Measurements from ENCODE around the gene ATG13.

The ATG13 gene

DNA sequence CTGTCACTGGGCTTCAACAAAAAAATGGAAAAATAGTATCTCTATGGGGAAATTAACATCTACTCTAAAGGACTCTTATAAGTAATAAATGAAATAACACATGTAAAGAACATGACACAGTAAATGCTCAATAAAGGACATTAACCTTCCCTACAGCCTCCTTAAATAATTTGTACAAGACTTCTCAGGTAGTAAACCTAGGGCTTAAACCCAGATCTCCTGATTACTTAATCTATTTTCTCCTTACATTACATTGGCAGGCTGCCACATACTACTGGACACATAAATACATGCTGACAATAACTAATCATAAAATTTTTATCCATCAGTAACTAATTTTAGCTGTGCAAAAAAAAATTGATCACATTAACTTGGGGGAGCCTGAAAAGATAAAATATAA is 28.4 kb upstream of the ATG13 start:
- TF ChIP-seq, protein P1, sequence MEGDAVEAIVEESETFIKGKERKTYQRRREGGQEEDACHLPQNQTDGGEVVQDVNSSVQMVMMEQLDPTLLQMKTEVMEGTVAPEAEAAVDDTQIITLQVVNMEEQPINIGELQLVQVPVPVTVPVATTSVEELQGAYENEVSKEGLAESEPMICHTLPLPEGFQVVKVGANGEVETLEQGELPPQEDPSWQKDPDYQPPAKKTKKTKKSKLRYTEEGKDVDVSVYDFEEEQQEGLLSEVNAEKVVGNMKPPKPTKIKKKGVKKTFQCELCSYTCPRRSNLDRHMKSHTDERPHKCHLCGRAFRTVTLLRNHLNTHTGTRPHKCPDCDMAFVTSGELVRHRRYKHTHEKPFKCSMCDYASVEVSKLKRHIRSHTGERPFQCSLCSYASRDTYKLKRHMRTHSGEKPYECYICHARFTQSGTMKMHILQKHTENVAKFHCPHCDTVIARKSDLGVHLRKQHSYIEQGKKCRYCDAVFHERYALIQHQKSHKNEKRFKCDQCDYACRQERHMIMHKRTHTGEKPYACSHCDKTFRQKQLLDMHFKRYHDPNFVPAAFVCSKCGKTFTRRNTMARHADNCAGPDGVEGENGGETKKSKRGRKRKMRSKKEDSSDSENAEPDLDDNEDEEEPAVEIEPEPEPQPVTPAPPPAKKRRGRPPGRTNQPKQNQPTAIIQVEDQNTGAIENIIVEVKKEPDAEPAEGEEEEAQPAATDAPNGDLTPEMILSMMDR (conservative IDR thresholded peaks at IDR 0.05) = no peak
- no peak for TF ChIP-seq ZFX (IDR thresholded peaks at IDR 0.05)
- H3K27ac ChIP-seq = no peak overlapping the region

DNA sequence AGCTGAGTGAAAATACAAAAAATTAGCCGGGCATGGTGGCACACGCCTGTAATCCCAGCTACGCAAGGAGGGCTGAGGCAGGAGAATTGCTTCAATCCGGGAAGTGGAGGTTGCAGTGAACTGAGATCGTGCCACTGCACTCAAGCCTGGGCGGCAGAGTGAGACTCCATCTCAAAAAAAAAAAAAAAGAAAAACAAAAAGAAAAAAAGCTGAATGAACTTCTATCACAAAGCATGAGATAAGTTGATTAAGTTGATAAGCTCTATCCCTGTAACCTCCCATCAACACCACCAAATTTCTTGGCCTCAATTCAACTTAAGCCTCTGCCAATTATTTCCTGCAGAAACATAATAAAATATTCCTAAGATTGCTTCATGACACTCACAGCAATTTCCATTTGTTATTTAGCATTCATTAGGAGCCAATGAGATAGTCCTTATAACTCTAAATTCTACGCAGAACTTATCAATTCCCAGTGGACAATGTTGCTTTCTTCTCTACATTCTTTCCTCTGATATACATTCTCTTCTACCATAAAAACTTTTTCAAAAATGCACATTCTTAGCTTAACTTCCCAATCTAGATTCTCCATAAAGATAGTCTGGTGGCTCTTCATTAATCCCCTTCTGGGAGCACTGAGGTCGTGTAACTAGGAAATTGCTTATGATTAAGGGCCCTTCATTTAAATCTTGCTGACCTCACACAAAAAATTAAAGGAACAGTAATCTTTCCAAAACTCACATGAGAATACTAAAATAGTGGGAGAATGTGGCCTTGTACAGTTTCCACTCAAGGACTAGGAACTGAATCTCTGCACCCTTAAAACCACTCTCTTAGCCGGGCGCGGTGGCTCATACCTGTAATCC is 26.4 kb upstream of the ATG13 start:
- no peak overlapping the region for H3K27ac ChIP-seq
- TF ChIP-seq, protein P1 (conservative IDR thresholded peaks at IDR 0.05) = no peak
- no peak for TF ChIP-seq ZFX (IDR thresholded peaks at IDR 0.05)

DNA sequence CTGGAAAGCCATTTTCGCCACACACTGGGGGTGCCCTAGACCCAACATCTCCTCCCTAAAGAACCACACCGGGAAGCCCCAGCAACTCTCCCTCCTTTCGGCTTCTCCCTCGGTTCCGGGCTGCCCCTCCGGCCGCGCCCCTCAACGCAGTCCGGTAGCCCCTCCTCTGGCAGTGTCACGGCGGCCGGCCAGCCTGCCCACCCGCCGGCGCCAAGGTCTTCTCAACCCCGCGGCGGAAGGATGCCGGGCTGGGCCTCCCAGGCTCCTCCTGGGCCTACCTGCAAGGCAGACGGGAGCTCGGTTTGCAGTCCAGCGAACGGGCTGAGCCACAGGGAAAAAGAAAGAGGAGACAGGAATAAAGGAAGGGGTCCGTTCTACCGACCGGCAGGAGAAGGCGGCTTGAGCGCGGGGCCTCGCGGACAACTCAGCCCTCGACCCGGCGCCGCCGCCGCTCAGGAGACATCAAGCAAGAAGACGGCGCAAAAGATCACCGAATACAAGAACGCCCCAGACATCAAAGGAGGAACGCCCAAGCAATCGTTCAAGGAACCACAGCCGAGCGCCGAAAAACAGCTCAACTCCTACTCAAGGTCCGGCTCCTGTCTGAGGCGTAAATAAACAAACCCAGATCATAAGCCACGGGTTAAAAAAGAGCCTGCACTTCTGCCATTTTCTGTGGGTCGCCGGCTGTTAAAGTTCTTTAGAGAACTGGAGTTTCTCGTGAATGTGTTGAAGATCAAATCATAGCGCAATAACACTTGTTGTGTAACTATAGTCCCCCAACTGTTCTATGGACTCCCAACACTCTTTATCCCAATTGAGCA is 23.6 kb upstream of the ATG13 start, which contains the start of gene AMBRA1:
TSS of gene AMBRA1 (minus strand) at position 474 of the 824 bp plus-strand sequence. CDS start 45,643 bp downstream, outside the sequence.
- TF ChIP-seq, protein P1 (conservative IDR thresholded peaks at IDR 0.05) = no peak
- peak; percentile 99 for TF ChIP-seq ZFX (IDR thresholded peaks at IDR 0.05)
- H3K27ac ChIP-seq = peak within 1 kb of the TSS; percentile 79

DNA sequence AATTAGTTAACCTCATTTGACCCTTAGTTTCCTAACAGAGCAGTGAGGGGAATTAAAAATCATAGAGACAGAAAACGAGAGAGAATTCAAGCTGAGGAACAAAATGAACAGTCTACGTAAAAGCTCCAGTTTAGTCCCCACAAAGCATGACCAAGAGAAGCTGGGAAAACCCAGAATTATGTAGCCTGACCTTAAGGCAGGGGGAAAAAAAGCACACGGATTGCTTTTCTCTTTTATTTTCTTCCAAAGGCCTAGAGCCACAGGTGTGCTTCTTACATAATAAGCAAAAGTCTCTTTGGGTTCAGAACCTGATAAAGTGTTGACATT is 23.0 kb upstream of the ATG13 start:
- TF ChIP-seq, protein P1 (conservative IDR thresholded peaks at IDR 0.05) = no peak
- peak overlapping the region; percentile 79; the same call in 1 of the 2 replicates for H3K27ac ChIP-seq

DNA sequence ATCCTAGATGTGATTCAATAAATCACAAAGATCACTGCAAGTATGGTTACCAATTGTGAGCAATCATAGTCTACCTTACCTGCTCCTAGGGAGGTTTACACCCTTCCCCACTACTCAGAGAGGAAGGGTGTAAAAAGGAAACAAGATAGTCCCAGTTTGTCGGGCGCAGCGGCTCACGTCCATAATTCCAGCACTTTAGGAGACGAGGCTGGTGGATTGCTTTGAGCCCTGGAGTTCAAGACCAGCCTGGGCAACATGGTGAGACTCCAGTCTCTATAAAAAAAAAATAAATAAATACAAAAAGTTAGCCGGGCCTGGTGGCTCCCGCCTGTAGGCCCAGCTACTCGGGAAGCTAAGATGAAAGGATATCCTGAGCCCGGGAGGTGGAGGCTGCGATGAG is 22.6 kb upstream of the ATG13 start:
- no peak overlapping the region for H3K27ac ChIP-seq
- TF ChIP-seq ZFX (IDR thresholded peaks at IDR 0.05) = no peak
- TF ChIP-seq, protein P1 (conservative IDR thresholded peaks at IDR 0.05) = no peak

DNA sequence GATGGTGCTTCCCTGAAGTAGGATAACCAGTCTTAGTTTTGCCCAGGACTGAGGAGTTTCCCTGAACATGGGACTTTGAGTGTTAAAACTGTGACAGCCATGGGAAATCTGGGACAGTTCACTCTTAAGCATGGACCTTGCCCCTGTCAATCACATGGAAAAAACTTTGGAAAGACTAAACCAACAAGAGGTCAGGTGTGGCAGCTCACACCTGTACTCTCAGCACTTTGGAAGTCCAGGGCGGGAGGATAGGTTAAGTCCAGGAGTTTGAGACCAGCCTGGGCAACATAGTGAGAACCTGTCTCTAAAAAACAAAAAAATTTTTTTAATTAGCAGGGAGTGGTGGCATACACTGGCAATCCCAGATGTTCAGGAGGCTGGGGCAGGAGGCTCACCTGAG is 20.2 kb upstream of the ATG13 start:
- TF ChIP-seq ZFX (IDR thresholded peaks at IDR 0.05) = no peak
- TF ChIP-seq, protein P1 (conservative IDR thresholded peaks at IDR 0.05) = no peak
- H3K27ac ChIP-seq = no peak overlapping the region

All from C4-2B (cell line).